ENCODE measurements around the gene SNX13.
A peak's percentile ranks its signal among the peaks of the same experiment; 100 is the strongest.

SNX13 gene

GRCh38 chr7:17772581-17773288, 167.6 kb downstream of the SNX13 start:
- no peaks in the 10 kb centered on the region for H3K79me2 ChIP-seq
- no peak overlapping the region for H3K4me2 ChIP-seq (ENCODE audit: low read length)
- no peaks in the 10 kb centered on the region for H3K4me1 ChIP-seq
- H2AFZ ChIP-seq = no peak overlapping the region
- H3K9ac ChIP-seq = no peak overlapping the region
- H3K36me3 ChIP-seq (ENCODE audit: control insufficient read depth, insufficient read depth, low read length) = no peaks in the 10 kb centered on the region
- H3K27me3 ChIP-seq (ENCODE audit: control insufficient read depth, insufficient read depth, low read length) = no peaks in the 10 kb centered on the region
- TF ChIP-seq CTCF (IDR thresholded peaks at IDR 0.05) = no peak
- H3K9me3 ChIP-seq (ENCODE audit: control insufficient read depth, low read length) = no peaks in the 10 kb centered on the region
- H3K27ac ChIP-seq = no peak overlapping the region
- no peak overlapping the region for H3K4me3 ChIP-seq (ENCODE audit: low read depth, low read length)

- H3K27me3 ChIP-seq (ENCODE audit: control insufficient read depth, insufficient read depth, low read length) = no peaks in the 10 kb centered on the region
- TF ChIP-seq CTCF (IDR thresholded peaks at IDR 0.05) = no peak
- H2AFZ ChIP-seq = no peak overlapping the region
- H3K36me3 ChIP-seq (ENCODE audit: control insufficient read depth, insufficient read depth, low read length) = no peaks in the 10 kb centered on the region
- no peak overlapping the region for H3K27ac ChIP-seq
- no peak overlapping the region for H3K4me2 ChIP-seq (ENCODE audit: low read length)
- no peak overlapping the region for H3K9ac ChIP-seq
- no peaks in the 10 kb centered on the region for H3K79me2 ChIP-seq
- H3K4me1 ChIP-seq = no peaks in the 10 kb centered on the region
- H3K9me3 ChIP-seq (ENCODE audit: control insufficient read depth, low read length) = no peaks in the 10 kb centered on the region
- H3K4me3 ChIP-seq (ENCODE audit: low read depth, low read length) = no peak overlapping the region
These were observed 168.3 kb downstream of the SNX13 start for GRCh38 chr7:17771901-17772408.

- no peak overlapping the region for H3K27ac ChIP-seq
- H3K4me1 ChIP-seq = no peaks in the 10 kb centered on the region
- no peaks in the 10 kb centered on the region for H3K9me3 ChIP-seq (ENCODE audit: control insufficient read depth, low read length)
- H3K4me3 ChIP-seq (ENCODE audit: low read depth, low read length) = no peak overlapping the region
- H3K79me2 ChIP-seq = no peaks in the 10 kb centered on the region
- no peak overlapping the region for H2AFZ ChIP-seq
- no peak for TF ChIP-seq CTCF (IDR thresholded peaks at IDR 0.05)
- H3K4me2 ChIP-seq (ENCODE audit: low read length) = no peak overlapping the region
- no peak overlapping the region for H3K9ac ChIP-seq
- no peaks in the 10 kb centered on the region for H3K27me3 ChIP-seq (ENCODE audit: control insufficient read depth, insufficient read depth, low read length)
- no peaks in the 10 kb centered on the region for H3K36me3 ChIP-seq (ENCODE audit: control insufficient read depth, insufficient read depth, low read length)
These were observed 169.5 kb downstream of the SNX13 start for GRCh38 chr7:17770710-17771375.

- no peaks in the 10 kb centered on the region for H3K4me1 ChIP-seq
- no peak overlapping the region for H3K9ac ChIP-seq
These were observed 170.4 kb downstream of the SNX13 start for GRCh38 chr7:17769918-17770317.

More at GRCh38 chr7:17769918-17770317, 170.4 kb downstream of the SNX13 start:
- H3K36me3 ChIP-seq (ENCODE audit: control insufficient read depth, insufficient read depth, low read length) = no peaks in the 10 kb centered on the region
- H2AFZ ChIP-seq = no peak overlapping the region
- no peak overlapping the region for H3K4me2 ChIP-seq (ENCODE audit: low read length)
- no peaks in the 10 kb centered on the region for H3K79me2 ChIP-seq
- no peak overlapping the region for H3K4me3 ChIP-seq (ENCODE audit: low read depth, low read length)
- H3K27ac ChIP-seq = no peak overlapping the region
- no peaks in the 10 kb centered on the region for H3K9me3 ChIP-seq (ENCODE audit: control insufficient read depth, low read length)
- peak; percentile 67 for TF ChIP-seq CTCF (IDR thresholded peaks at IDR 0.05)
- no peaks in the 10 kb centered on the region for H3K27me3 ChIP-seq (ENCODE audit: control insufficient read depth, insufficient read depth, low read length)

Data from parathyroid adenoma (tissue), 2 donors.